DND-41 (cell line): Measurements from ENCODE around the gene ROCK2.

ENCODE experiments used
- EZH2 ChIP-seq: IDR thresholded peaks from 3 replicates; pipeline ENCODE4 v1.6.1; 2012; ENCODE audit warnings: borderline replicate concordance, low read depth, mild to moderate bottlenecking, moderate library complexity, low read length, inconsistent platforms; ENCODE audit not compliant: severe bottlenecking
- TF ChIP-seq, protein P1 (sequence below): IDR thresholded peaks from 2 replicates; pipeline ENCODE4 v1.5.1; 2012; ENCODE audit warnings: borderline replicate concordance, low read length, moderate library complexity, mild to moderate bottlenecking; ENCODE audit not compliant: poor library complexity, severe bottlenecking; ENCODE audit errors: extremely low read depth

- TF ChIP-seq, protein P1, sequence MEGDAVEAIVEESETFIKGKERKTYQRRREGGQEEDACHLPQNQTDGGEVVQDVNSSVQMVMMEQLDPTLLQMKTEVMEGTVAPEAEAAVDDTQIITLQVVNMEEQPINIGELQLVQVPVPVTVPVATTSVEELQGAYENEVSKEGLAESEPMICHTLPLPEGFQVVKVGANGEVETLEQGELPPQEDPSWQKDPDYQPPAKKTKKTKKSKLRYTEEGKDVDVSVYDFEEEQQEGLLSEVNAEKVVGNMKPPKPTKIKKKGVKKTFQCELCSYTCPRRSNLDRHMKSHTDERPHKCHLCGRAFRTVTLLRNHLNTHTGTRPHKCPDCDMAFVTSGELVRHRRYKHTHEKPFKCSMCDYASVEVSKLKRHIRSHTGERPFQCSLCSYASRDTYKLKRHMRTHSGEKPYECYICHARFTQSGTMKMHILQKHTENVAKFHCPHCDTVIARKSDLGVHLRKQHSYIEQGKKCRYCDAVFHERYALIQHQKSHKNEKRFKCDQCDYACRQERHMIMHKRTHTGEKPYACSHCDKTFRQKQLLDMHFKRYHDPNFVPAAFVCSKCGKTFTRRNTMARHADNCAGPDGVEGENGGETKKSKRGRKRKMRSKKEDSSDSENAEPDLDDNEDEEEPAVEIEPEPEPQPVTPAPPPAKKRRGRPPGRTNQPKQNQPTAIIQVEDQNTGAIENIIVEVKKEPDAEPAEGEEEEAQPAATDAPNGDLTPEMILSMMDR, result no peak
- TF ChIP-seq EZH2, result no peak
Observed at GRCh38 chr2:11332596-11332995, 11.8 kb downstream of the ROCK2 start.
